Subcutaneous abdominal adipose tissue (tissue), 5 donors: Measurements from ENCODE around the gene DDHD1.
"Not testable (repeated sequence)": the region's sequence is repeated elsewhere in the genome, so short reads cannot be mapped to it uniquely, and the experiment has no call there.

Experiments used
- H3K27ac ChIP-seq: one replicate; pipeline ENCODE4 v1.7.0; 2013; ENCODE audit warnings: low read depth, mild to moderate bottlenecking, inconsistent platforms, low read length, moderate library complexity
- H3K27me3 ChIP-seq, 5 donors: one replicate each; pipeline ENCODE4 v1.7.0; 2013; ENCODE audit warnings: low read length in 5 of 5, inconsistent platforms in 1 of 5; ENCODE audit not compliant: control insufficient read depth in 5 of 5, insufficient read depth in 4 of 5
- H3K36me3 ChIP-seq, 5 donors: one replicate each; pipeline ENCODE4 v1.7.0; 2013; ENCODE audit warnings: low read length in 5 of 5; ENCODE audit not compliant: control insufficient read depth in 5 of 5, insufficient read depth in 5 of 5
- H3K4me1 ChIP-seq, 5 donors: one replicate each; pipeline ENCODE4 v1.7.0; 2013; ENCODE audit warnings: low read length in 5 of 5, mild to moderate bottlenecking in 3 of 5, moderate library complexity in 1 of 5; ENCODE audit not compliant: control insufficient read depth in 5 of 5, insufficient read depth in 5 of 5
- H3K4me3 ChIP-seq, 5 donors: one replicate each; pipeline ENCODE4 v1.7.0; 2013; ENCODE audit warnings: low read length in 5 of 5, low read depth in 1 of 5
- H3K9ac ChIP-seq, 5 donors: one replicate each; pipeline ENCODE4 v1.7.0; 2013; ENCODE audit warnings: low read length in 5 of 5, mild to moderate bottlenecking in 4 of 5, moderate library complexity in 3 of 5
- H3K9me3 ChIP-seq, 5 donors: one replicate each; pipeline ENCODE4 v1.7.0; 2013; ENCODE audit warnings: low read length in 5 of 5; ENCODE audit not compliant: control insufficient read depth in 5 of 5
- donor health status: healthy.
- donor health status: healthy.
- donor health status: healthy.
- donor health status: healthy.
- donor health status: healthy.

The DDHD1 gene

GRCh38 chr14:53140585-53140984 is 12.5 kb downstream of the DDHD1 start:
- Histone ChIP-seq H3K27me3 (no peaks in the 10 kb centered on the region), H3K4me1 (no peaks in the 10 kb centered on the region), H3K27ac (no peak overlapping the region), H3K9ac (no peak overlapping the region), H3K36me3 (peaks cover 0 to 5% (median 0%) of the 10 kb centered on the region in 5 donors), H3K9me3 (peaks cover 15 to 45% (median 44%) of the 10 kb centered on the region in 5 donors), H3K4me3 (peak overlapping the region in 1 of 5 donors; percentile 24)

- H3K36me3 ChIP-seq: peaks cover 0 to 5% (median 0%) of the 10 kb centered on the region in 5 donors
- no peaks in the 10 kb centered on the region for H3K27me3 ChIP-seq
- H3K9me3 ChIP-seq: peaks cover 15 to 45% (median 44%) of the 10 kb centered on the region in 5 donors
- no peaks in the 10 kb centered on the region for H3K4me1 ChIP-seq
- no peak overlapping the region for H3K4me3 ChIP-seq
- no peak overlapping the region for H3K9ac ChIP-seq
- H3K27ac ChIP-seq: no peak overlapping the region
These were observed 15.4 kb downstream of the DDHD1 start for GRCh38 chr14:53137568-53138203.

GRCh38 chr14:53130491-53130890 is 22.6 kb downstream of the DDHD1 start:
- not testable (repeated sequence) for H3K9ac ChIP-seq, H3K36me3 ChIP-seq, H3K27ac ChIP-seq, H3K4me3 ChIP-seq, H3K27me3 ChIP-seq, H3K9me3 ChIP-seq
- peaks cover 0 to 13% (median 8%) of the 10 kb centered on the region in 5 donors for H3K4me1 ChIP-seq

GRCh38 chr14:53128303-53129028 is 24.7 kb downstream of the DDHD1 start:
- Histone ChIP-seq H3K27me3 (no peaks in the 10 kb centered on the region), H3K36me3 (no peaks in the 10 kb centered on the region), H3K27ac (no peak overlapping the region), H3K9me3 (peaks cover 0 to 3% (median 0%) of the 10 kb centered on the region in 5 donors), H3K9ac (no peak overlapping the region), H3K4me3 (no peak overlapping the region), H3K4me1 (peaks cover 0 to 13% (median 8%) of the 10 kb centered on the region in 5 donors)

- peaks cover 0 to 3% (median 0%) of the 10 kb centered on the region in 5 donors for H3K9me3 ChIP-seq
- no peak overlapping the region for H3K9ac ChIP-seq
- no peaks in the 10 kb centered on the region for H3K36me3 ChIP-seq
- H3K4me3 ChIP-seq: no peak overlapping the region
- H3K27ac ChIP-seq: no peak overlapping the region
- H3K27me3 ChIP-seq: no peaks in the 10 kb centered on the region
- peaks cover 0 to 13% (median 8%) of the 10 kb centered on the region in 5 donors for H3K4me1 ChIP-seq
These were observed 25.3 kb downstream of the DDHD1 start for GRCh38 chr14:53127832-53128231.

GRCh38 chr14:53127151-53127550 is 26.0 kb downstream of the DDHD1 start:
- Histone ChIP-seq H3K4me1 (peaks cover 0 to 13% (median 8%) of the 10 kb centered on the region in 5 donors), H3K9ac (peak overlapping the region in 2 of 5 donors; percentile 40 to 51), H3K36me3 (no peaks in the 10 kb centered on the region), H3K27ac (peak overlapping the region; percentile 33), H3K4me3 (peak overlapping the region in 2 of 5 donors; percentile 30 to 39), H3K27me3 (no peaks in the 10 kb centered on the region), H3K9me3 (no peaks in the 10 kb centered on the region)

GRCh38 chr14:53126731-53127130 is 26.4 kb downstream of the DDHD1 start:
- H3K27ac ChIP-seq: peak overlapping the region; percentile 33
- H3K4me1 ChIP-seq: peaks cover 0 to 13% (median 8%) of the 10 kb centered on the region in 5 donors
- peak overlapping the region in 2 of 5 donors; percentile 30 to 39 for H3K4me3 ChIP-seq
- H3K27me3 ChIP-seq: no peaks in the 10 kb centered on the region
- H3K9ac ChIP-seq: peak overlapping the region in 3 of 5 donors; percentile 26 to 51 (median 40)
- no peaks in the 10 kb centered on the region for H3K9me3 ChIP-seq
- H3K36me3 ChIP-seq: no peaks in the 10 kb centered on the region

GRCh38 chr14:53124786-53125185 is 28.3 kb downstream of the DDHD1 start:
- Histone ChIP-seq H3K36me3 (no peaks in the 10 kb centered on the region), H3K9me3 (peaks cover 0 to 3% (median 0%) of the 10 kb centered on the region in 5 donors), H3K4me3 (no peak overlapping the region), H3K27me3 (no peaks in the 10 kb centered on the region), H3K27ac (no peak overlapping the region), H3K9ac (no peak overlapping the region), H3K4me1 (peaks cover 0 to 6% (median 5%) of the 10 kb centered on the region in 5 donors)

- H3K9me3 ChIP-seq, H3K27me3 ChIP-seq, H3K4me1 ChIP-seq, H3K4me3 ChIP-seq, H3K36me3 ChIP-seq, H3K27ac ChIP-seq, H3K9ac ChIP-seq: not testable (repeated sequence)
These were observed 31.7 kb downstream of the DDHD1 start for GRCh38 chr14:53121419-53121818.

- not testable (repeated sequence) for H3K9me3 ChIP-seq, H3K4me1 ChIP-seq, H3K4me3 ChIP-seq, H3K27ac ChIP-seq, H3K36me3 ChIP-seq, H3K27me3 ChIP-seq, H3K9ac ChIP-seq
These were observed 35.6 kb downstream of the DDHD1 start for GRCh38 chr14:53117479-53117878.
